Right lung (tissue), 5 donors: ENCODE results near the gene EPHB2. TPM values are rescaled to one million over a fixed set of nuclear protein-coding genes. Genes with fewer than 3 reads are reported as not detected.

Experiments
- DNase-seq, 2 donors: peaks; one replicate each; pipeline ENCODE4 v3.0.0-alpha.2; 2013
- polyA plus RNA-seq, 5 donors: library from polyadenylated mRNA; unstranded; fragments of 120-200 nt; gene quantifications; one replicate each; pipeline versions ENCODE4 v1.2.1 to v1.2.3, GENCODE V29; 2013; ENCODE audit warnings: inconsistent platforms in 1 of 5, low replicate concordance in 1 of 5; ENCODE audit not compliant: insufficient read length in 5 of 5, insufficient read depth in 1 of 5

EPHB2 gene
- polyA plus RNA-seq, 5 donors = 14.6 to 20.0 (median 15.1) TPM

GRCh38 chr1:22854688-22855565 is 144.3 kb downstream of the EPHB2 start:
- DNase-seq = no peak

- DNase-seq = no peak
These were observed 145.3 kb downstream of the EPHB2 start for GRCh38 chr1:22855668-22856606.

GRCh38 chr1:22857661-22858060 is 147.0 kb downstream of the EPHB2 start:
- DNase-seq = no peak

GRCh38 chr1:22860414-22860800 is 149.8 kb downstream of the EPHB2 start:
- no peak for DNase-seq

GRCh38 chr1:22860883-22861385 is 150.3 kb downstream of the EPHB2 start:
- no peak for DNase-seq

GRCh38 chr1:22861764-22862440 is 151.3 kb downstream of the EPHB2 start:
- DNase-seq = peak; percentile 23 to 31

GRCh38 chr1:22862752-22863151 is 152.1 kb downstream of the EPHB2 start:
- DNase-seq = no peak

GRCh38 chr1:22863766-22864165 is 153.1 kb downstream of the EPHB2 start:
- no peak for DNase-seq

GRCh38 chr1:22864886-22865285 is 154.2 kb downstream of the EPHB2 start:
- no peak for DNase-seq

- DNase-seq = no peak
These were observed 155.1 kb downstream of the EPHB2 start for GRCh38 chr1:22865736-22866135.

GRCh38 chr1:22866868-22867267 is 156.2 kb downstream of the EPHB2 start:
- no peak for DNase-seq

- no peak for DNase-seq
These were observed 157.7 kb downstream of the EPHB2 start for GRCh38 chr1:22868331-22868730.

GRCh38 chr1:22869325-22869724 is 158.7 kb downstream of the EPHB2 start:
- no peak for DNase-seq

GRCh38 chr1:22870201-22870871 is 159.7 kb downstream of the EPHB2 start:
- DNase-seq = peak; percentile 13 to 23

GRCh38 chr1:22872981-22873664 is 162.5 kb downstream of the EPHB2 start:
- no peak for DNase-seq

- DNase-seq = no peak
These were observed 164.1 kb downstream of the EPHB2 start for GRCh38 chr1:22874785-22875184.

- no peak for DNase-seq
These were observed 164.6 kb downstream of the EPHB2 start for GRCh38 chr1:22875241-22875640.

- no peak for DNase-seq
These were observed 165.2 kb downstream of the EPHB2 start for GRCh38 chr1:22875841-22876240.

- no peak for DNase-seq
These were observed 165.9 kb downstream of the EPHB2 start for GRCh38 chr1:22876359-22877111.
